GM18861 (cell line): Measurements from ENCODE around the gene NEIL1.
"Not testable (repeated sequence)": the region's sequence is repeated elsewhere in the genome, so short reads cannot be mapped to it uniquely, and the experiment has no call there.

Source experiments
- ATAC-seq: cut with Tn5 transposase; IDR thresholded peaks from one replicate; pipeline ENCODE4 v1.9.1; 2021; ENCODE audit not compliant: unreplicated experiment

NEIL1 gene

DNA sequence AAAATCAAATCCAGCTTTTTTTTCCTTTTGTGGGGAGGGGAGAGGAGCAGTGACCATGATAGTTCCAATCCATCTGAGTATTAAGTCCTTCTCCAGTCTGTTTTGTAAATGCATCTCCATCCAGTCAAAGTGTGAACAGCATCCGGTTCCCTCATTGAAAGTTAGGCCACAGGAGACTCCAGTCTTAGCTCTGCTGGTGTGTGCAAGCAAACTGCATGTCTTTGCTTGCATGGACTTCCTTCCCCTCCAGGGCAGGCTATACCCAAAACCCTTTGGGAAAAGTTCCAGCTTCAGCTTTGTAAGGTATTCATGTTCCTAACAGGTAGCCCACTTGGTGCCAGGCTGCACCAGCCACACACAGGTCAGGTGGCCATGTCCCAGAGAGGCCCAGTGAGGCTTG, 24.6 kb downstream of the NEIL1 start:
- ATAC-seq = no peak

DNA sequence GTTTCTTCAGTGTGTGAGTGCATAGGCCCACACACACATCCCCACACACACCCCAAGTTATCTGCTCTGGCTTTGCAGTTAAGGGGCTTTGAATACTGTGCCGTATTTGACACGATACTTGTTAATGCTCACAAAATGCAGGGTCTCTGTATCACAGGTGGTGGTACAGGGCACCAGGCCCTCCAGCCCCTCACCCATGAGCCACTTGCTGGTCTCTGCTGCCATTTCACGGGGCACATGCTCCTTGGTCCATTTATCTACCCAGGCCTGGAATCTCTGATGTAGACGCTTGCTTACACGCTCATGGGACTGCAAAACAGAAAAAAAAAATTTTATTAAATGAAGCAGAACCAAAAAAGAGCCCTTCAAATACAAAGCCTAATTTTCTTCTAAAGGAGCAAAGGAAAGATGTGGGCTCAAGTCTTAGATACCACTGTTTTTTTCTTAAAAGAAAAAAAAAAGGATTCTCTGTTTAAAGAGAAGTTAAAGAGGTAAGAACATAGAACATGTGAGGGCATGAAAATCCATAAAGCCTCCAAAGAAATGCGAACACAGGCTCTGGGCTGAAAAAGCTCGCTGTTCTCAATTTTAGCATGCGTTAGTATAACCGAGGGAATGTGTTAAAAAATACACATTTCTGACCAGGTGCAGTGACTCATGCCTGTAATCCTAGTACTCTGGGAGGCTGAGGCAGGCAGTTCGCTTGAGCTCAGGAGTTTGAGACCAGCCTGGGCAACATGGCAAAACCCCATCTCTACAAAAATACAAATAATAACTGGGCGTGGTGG, 25.3 kb downstream of the NEIL1 start:
- no peak for ATAC-seq

DNA sequence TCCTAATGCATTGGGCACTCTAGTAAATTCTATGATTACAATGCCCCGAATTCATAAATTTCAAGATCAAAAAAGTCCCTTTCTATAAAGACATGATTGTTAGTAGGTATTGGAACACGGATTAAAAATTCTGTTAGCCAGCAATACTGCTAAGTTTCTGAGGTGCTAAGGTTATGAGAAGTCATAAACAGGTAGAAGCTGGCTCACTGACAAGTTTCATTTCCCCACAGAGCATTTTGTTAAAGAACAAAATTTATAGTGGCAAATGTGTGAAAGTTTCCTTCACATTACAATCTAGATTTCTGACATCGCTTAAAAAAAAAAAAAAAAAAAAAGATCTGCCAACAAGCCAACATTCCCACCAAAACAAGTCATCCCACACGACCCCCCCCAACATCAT, 33.9 kb downstream of the NEIL1 start:
- no peak for ATAC-seq

GRCh38 chr15:75383986-75384385, 37.1 kb downstream of the NEIL1 start:
- ATAC-seq = not testable (repeated sequence)

DNA sequence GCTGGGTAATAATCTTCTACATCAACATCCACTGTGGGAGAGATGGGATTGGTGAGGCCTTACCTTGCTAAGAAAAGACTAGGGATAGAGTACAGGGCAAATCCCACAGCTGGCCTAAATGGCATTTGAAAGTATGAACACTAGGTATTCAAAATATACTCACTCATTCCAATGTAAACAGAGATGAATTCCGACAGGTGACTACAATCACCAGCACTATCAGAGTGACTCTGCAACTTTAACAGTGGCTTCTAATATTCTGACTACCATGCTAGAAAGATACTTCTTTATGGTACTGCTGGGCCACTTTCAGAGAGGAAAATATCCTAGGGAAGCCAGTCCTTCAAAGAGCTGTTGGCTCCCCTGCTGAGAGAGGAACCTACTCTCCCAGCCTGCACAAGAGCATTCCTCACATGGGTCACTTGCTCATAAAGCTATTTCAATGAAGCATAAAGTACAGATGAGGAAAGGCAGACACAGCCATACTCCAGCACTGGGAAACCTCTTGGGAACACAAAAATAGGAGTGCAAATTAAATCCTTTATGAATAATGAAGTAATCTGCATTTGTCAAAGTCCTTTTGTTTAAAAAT, 43.0 kb downstream of the NEIL1 start:
- no peak for ATAC-seq

DNA sequence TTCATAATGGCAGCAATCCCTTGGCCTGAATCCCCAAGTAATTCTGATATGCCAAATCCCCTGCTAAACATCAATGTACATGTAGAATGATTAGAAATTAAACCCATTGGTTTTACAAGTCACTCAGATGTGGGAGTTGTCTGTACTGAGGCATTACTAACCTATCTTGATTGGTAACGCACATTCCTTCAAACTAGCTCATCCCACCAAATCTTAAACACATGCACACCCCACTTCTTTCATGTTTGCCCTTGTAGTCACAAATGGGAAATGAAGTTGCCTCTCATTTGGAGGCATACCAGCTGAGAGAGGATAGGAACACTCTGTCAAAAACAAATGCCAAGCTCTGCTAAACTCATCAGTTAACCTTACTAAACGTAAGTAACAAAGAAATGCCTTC, 50.7 kb downstream of the NEIL1 start:
- ATAC-seq = no peak

DNA sequence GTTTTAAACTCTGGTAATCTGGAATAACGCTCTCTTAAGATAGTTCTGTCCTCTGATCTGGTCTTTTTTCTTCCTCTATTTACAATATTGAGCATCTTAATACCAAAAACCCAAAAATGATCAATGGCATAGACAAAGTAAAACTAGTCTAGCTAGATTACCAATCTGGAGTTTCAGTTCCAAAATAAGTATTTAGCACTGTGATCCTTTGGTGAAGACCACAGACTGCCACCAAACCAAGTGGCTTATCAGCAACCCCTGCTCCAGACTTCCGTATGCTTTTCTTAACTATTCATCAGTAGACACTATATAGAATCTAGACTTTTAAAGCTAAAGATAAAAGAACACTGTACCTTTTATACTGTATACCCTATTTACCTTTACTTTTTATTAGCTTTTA, 57.1 kb downstream of the NEIL1 start:
- ATAC-seq = no peak
